GM19455 (cell line): ENCODE results near the gene MXD4.

ENCODE experiments used
- ATAC-seq: cut with Tn5 transposase; IDR thresholded peaks from one replicate; pipeline ENCODE4 v1.9.1; 2021; ENCODE audit not compliant: unreplicated experiment

The MXD4 gene

DNA sequence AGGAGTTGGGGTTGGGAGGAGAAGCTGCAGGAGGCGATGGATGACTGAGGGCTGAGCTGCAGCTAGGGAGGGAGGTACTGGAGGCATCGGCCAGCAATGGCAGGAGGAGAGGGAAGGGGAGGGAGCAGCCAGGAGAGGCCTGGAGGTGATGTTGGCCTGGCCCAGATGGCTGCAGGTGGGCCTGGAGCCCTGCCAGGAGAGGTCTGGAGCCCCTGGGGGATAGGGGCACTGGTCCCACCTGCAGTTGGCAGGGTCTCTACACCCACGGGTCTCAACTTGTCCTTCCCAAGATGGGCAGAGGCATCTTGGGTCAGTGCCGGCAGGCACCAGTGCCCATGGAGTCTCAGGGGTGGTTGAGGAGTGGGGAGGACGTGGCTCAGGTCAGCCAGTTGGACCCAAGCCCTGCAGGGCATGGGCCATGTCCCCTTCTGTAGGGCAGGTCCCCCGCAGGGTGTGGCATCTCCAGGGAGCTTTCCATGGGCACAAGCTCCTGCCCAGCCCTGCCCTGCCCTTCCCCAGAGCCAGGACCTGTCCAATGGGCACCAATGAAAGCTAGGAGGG lies 2.7 kb upstream of the MXD4 start:
- ATAC-seq, result no peak

DNA sequence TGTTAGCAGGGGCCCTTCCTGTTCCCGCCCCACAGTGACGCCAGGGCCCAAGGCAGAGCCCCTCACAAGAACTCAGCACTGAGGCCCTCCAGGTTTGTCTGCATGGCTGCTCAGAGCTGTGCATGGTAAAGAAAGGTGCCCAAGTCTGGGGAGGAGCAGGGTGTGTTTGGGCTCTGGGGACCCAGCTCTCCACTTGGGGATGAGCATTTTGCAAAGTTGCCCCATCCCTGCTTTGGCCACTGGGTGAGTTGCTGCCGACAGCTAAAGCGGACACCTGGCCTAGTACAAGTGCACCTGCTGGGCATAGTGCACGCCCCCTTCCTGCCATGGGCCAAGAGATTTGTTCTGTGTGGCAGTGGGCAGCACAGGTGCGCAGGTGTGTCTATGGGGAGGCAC lies 2.0 kb upstream of the MXD4 start:
- ATAC-seq, result no peak

DNA sequence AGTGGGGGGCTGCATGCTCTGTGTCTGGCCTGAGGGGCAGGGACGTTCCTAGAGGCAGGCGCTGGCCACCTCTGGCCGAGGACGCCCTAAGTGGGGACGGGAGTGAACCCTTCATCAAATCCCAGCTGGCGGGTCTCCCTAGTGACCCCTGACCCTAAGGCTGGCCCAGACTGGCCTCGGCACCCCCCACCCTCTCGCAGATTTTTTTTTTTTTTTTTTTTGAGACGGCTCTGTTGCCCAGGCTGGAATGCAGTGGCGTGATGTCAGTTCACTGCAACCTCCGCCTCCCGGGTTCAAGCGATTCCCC lies 988 bp upstream of the MXD4 start:
- ATAC-seq, result no peak

DNA sequence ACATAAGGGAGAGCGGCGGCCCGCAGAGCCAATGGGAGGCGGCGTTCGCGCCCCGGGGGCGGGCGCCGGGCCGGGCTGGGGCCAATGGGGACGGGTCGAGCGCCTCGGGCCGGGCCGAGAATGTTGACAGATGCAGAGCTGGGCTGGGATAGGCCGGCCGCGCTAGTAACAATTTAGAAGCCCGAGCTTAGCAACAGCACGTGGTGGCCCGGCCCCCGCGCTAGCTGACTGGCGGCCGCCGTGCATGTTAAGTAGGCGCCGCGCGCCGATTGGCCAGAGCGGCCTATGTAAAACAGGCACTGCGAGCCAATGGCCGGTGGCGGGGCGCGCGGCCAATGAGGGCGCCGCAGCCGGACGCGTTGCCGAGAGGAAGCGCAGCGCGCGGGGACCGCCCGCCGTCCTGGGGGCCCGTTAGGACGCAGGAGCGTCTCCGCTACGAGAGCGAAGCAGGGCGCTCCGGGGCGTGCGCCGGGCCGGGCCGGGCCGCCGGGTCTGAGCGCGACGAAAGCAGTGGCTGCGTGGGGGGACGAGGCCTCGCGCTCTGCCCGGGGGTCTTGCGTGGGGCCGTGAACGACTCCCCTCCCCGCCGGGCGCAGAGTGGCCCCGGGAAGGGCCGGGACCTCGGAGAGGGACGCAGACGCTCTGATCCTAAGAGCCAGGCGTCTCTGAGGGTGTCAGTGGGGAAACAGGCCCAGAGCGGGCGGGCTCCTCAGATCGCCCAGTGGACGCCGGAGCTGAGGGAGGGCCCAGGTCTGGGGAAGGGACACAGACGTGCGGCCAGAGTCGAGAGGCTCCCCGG lies 435 bp upstream of the MXD4 start:
- peak; percentile 87 for ATAC-seq

DNA sequence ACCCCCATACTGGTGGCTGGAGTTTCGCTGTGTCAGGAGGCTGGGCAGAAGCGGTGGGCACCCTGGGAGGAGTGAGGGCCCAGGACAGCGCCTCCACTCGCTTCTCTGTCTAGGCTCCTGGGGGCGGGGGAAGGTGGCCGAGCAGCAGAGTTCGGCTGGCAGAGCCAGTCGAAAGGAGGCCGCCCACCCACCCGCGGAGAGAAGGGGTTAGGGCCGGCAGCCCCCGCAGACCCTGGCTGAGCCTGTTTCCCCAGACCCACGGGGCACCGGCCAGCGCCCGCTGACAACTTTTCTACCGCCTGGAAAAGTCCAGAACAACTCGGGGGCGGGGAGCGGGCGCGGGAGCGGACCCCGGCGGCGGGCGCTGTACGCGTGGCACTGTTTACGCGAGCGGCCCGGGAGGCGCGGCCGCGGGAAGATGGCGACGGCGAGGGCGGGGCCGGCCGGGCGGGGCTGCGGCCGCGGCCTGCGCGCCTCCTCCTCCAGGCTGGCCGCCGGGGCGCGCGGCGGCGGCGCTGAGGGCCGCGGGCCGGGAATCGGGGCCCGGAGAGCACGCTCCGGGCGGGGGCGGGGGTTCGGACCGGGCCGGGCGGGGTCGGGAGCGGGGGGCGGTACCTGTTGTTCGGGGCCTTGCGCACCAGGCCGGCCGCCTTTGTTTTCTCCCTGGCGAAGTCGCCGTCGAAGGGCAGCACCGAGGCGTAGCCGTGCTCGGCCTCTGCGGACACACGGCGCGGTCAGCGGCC lies 628 bp downstream of the MXD4 start:
- peak; percentile 42 for ATAC-seq

DNA sequence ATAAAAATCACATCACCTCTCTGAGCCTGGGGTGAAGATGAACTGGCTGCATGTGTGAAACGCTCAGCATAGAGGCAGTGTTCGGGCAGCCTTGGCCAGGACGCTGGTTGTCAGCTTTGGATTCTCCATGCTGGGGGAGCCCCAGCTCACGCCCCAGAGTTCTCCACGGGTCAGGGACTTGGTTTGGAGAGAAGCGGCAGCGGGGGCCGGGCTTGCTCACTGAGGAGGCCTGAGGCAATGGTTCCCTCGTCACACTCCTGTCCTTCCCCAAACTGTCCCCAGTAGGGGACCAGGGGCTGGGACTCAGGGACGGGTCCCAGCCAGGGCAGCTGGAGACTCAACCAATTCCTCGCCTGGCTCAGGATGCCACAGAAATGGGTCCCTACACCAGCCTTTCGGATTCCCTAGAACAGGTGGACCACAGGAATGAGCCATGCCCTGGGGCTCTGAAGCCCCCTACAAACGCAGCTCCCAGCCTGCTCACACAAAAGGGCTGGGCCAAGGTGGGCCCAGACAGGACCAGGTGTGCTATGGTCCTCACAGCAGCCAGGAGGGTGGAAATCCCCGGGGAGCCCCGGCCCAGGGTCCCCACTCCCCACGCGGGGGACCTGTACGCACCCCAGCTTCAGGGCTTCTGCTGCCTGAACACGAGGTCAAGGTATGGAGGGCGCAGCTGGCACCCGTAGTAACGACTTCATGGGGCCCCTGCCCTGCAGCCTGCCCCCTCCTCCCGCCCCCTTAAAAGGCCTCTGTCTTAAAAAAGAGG lies 1.4 kb downstream of the MXD4 start:
- ATAC-seq, result no peak

DNA sequence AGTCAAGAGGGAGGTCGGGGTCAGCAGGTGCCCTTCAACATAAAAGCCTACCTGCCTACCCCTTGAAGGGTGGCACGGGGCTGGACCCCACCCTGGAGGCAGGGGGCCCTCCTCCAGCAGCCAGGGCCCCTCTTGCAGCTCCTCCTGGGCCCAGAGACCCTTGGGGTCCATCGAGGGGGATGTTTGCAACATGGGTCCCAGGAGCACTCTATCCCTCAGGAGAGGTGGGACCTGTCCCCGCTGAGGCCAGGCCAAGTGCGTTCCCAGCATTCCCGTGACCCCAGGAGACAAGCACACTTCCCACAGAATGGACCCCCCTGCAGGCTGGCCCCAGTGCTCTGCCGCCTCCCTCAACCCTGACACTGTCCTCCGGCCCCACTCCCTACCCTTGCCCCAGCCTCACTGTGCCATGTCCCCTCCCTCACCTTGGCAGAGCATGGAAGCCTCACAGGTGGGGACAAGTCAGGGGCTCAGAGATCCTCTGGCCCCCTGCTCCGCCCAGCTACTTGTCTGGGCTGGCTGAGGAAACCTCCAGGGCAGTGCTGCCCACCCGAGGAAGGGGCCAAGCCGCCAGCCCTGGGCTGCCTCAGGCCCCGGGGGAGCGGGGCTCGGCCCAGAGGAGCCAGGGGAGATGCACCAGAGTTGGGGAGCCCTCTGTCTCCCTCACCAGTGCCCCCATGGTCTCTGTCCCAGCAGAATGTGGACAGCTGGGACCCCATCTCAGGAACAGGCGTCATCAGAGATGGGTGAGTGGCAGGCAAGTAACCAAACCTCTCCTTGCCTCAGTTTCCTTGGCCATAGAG lies 2.2 kb downstream of the MXD4 start:
- no peak for ATAC-seq

DNA sequence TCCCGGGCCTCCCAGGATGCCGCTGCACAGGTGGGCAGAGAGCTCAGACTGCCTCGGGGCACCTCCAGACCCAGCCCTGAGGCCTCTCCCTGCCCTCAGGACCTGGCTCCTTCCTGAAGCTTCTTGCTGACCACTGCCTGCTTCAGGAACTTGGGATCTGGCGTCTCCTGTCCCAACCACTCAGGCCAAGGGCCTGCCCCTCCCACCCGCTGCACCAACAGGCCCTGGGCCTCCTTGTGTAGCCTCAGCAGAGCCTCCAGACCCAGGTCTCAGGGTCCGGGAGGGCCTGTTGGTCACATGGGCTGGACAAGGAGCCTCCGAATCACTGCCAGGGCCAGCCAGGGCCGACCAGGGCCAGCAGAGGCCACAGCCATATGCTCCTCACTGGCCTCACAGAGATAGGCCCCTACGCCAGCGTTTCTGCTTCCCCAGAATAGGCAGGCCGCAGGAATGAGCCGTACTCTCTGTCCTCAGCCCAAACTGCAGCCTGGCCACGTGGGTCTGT lies 2.8 kb downstream of the MXD4 start:
- no peak for ATAC-seq

DNA sequence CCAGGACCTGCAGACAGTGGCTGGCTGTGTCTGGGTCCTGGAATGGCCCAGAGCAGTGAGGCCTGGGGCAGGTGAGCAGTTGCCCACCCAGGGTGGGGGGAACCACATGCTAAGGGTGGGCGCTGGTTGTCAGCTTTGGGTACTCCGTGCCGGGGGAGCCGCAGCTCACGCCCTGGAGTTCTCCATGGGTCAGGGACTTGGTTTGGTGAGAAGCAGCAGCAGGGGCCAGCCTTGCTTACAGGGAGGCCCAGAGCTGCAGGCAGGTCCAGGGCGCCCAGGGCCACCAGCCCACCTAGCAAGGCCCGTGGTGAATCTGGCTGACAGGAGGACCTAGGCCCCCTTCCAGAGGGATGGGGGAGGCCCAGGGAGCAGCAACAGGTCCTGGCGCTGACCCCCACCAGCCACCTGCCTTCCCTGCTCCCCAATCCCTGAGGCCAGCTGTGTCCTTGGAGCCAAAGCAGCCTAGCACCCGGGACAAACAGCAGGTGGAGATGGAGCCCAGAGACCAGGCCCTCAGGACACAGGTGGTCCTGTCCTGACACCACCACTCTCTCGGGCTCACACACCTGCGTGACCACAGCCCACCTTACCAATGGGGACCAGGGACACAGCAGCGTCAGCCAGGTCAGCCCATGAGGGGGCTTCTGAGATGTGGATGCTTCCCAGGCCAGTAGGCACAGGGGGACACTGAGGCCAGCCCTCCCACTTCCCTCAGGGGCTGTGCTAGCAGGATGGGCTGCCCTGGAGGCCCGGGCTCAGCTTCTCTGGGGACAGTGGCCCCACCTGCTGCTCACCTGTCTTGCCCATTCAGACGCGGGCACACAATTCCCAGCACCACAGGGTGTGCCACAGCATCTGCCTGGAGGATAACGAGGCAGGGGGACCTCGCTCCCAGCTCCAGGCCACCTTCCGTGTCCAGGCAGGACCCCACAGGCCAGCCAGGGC lies 3.5 kb downstream of the MXD4 start:
- ATAC-seq, result no peak

DNA sequence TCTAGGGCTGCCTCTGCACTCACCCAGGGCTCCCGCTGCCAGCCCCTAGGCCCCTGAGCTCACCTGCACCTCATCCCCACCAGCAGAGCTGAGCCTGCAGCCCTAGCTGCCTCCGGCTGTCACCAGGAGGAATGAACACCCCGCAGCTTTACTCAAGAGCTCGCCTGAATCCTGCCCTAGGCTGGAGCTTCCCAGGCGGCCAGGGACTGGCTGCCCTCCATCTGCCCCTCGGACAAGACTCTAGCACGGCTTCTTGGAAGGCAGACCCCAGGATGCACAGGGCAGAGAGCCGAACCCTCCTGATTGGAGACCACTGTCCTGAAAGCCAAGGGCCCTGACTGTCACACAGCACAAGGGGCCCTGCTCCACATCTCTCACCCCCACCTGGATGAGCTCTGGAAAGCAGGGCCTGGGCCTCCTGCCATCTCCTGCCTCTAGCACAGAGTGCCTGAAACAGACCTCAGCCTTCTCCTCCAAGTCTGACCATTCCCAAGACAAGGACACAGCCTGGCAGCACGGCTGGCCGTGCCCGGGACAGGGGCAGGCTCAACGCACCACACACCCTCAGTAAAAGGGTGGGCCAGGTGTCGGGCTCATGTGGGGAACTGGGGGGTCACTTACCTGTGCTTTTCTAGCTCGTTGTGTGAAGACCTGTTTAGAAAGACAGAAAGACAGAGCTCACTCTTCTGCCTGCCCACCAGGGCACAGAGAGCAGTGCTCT lies 4.4 kb downstream of the MXD4 start:
- ATAC-seq, result no peak

DNA sequence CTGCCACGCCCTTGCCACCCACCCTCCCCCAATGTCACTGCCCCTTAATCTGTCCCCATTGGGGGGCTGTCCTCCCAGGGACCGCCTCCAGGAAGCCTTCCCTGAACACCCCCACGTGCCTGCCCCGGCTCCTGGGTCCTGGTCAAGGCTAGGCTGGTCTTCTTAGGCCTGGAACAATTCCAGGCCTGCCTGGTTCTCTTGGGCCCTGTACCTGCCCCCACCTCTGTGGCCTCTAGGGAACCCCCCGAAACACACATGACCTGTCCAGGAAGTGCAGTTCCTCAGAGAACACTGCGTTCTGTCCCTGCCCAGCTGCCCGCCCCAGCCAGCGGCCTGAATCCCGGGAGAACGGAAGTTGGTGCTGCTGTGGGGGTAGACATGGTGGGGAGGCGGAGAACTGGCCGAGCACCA lies 5.1 kb downstream of the MXD4 start:
- ATAC-seq, result no peak

DNA sequence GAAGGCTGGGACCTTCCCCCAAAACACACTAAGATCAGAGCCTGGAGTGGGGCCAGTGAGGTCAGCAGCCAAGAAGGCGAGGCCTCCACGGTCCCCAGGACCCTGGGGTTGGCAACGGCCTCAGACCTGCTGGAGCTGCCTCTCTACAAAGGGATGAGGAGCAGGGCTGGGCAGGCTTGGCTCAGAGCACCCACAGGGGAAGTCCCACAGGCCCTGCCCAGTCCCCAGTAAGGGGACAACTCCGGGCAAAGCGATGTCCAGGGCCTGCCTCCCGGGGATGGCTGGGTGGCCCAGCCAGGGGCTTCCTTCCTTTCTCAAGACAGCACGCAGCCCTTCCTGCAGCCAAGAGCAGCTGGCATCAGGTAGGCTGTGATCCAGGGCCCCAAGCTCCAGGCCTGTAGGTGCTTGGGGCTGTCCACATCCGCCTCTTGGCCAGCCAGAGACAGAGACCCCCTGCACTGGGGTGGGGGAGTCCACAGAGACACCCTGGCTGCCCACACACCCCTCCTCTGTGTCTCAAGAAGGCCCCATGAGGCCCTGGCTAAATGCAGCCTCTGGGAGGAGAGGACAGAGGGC lies 5.7 kb downstream of the MXD4 start:
- ATAC-seq, result no peak

DNA sequence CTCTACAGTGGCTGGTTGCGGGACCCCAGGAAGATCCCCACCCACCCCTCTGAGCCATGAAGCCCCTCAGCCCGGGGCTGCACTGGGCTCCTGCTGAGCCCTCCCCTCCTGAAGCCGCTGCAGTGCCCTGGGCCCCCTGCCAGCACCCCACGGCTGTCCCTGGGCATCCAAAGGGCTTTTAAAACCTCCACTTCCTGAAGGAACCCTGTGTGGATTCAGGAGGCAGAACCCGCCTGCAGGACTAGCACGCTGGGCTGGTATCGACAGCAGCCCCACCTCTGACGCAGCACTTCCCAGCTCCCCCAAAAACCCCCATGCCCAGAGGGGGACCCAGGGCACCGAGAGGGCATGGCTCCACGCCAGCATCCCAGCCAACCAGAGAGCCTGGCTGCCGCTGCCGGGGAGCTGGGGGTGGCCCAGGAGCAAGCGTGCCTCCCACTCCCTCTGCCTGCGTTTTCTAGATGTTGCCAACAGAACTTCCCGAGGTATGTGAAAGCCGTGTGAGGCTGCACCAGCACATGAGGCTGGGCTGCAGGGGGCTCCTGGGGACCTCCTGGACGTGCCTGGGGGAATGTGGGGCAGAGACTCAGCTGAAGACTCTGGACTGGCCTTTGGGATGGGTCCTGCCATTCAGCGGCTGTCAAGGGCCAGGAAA lies 6.3 kb downstream of the MXD4 start:
- ATAC-seq, result no peak

DNA sequence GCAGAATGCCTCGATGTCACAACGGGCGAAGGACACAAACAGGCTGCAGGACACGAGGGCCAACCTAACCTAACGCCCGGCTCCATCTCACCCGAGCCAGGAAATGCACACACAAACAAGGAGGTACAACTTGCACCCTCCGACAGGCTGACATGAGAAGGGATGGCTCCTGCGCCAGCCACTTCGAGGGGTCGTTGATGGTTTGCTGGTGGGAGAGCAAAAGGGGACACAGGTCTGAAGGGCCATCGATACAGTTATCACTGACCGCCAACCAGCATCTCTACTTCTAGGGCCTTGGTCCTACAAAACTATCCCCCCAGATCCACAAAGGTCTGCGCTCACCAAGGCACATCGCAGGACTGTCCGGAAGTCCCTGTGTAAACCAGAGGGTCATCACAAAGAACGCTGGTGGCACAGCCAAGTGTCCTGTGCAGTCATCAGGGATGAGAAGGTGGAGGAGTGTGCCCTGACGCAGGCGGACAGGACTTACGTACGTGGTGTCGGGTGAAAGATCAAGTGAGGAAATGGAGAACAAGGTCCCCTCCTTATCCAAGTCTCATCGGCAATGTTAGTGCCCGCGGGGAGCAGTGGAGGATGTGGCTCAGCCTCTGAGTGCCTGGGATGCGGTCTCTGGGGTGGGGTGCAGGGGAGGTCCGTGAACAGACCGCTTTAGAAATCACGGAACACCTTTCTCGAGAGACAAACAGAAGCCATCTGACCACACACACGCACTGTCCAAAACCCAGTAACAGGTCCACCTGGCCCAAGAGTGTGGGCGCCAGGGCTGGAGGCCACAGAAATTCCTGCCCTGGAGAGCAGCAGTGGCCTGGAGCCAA lies 7.0 kb downstream of the MXD4 start:
- ATAC-seq, result no peak

DNA sequence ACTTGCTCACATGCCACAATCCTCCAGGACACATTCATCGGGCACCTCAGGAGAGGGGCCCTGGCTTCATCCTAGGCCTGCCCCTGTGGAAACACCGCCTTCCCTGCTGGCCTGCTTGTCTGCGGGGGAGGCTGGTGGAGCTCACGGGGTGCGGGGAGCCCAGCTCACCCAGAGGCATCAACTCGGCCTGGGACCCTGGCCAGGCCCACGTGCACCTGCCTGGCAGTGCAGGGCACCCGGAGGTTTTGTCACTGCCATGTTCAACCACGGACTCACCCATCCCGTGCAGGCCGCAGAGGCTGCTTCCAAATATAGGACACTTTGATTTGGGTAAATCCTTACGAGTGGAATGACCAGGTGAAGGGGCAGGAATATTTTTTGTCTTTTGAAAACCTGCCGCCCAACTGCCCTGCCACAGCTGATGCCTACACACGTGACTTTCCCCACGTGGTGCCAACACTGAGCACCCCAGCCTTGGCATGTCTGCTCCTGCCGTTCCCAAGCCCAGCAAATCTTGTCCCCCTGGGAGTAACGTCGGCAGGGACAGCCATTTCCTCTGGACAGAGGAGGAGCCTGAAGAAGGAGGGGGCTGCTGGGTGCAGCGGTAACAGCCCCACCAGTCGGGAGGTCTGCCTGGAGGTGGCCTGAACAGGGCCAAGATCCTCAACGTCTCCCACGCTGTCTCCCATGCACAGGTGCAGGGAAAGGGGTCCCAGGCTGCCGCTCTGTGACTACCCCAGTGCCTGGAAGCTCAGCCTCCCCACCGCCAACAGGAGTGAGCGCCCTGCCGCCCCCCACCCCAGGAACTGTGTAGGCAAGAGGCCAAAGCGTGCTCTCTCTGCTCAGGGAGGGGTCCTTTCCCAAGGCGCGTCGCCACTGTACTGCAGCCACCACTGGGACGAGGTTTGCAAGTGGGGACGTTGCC lies 8.5 kb downstream of the MXD4 start:
- no peak for ATAC-seq

DNA sequence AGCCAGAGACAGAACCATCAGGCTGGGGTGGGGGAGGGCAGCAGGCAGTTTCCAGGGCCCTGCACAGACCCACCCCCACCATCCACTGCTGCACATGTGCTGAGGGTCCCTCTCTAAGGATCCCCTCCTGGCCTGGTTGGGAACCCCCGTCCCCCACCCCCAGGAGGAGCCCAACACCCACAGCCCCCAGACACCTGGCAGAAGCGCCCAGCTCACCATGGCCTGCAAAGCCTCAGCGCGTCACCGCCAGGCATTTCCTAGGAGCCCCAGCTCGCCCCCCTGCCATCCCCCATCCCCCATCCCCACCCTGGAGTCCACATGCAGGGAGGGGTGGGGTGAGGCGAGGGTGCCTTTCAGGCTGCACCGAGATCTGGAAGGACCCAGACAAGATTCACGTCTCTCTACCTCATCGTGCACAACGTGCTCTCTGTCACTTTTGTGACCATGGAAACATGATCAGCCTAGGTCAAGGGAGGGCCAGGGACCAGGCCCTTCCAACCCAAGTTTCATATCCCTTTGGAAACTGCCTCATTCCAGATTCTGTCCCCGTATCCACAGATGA lies 9.3 kb downstream of the MXD4 start:
- no peak for ATAC-seq
